NCI-H345 (cell line): ENCODE measurements around the gene ZNF500.
"Not testable (repeated sequence)": the region's sequence is repeated elsewhere in the genome, so short reads cannot be mapped to it uniquely, and the experiment has no call there.

ENCODE experiments used
- DNase-seq: peaks from one replicate; lab custom pipeline; 2025; lab: John Stamatoyannopoulos, UW

ZNF500 gene

DNA sequence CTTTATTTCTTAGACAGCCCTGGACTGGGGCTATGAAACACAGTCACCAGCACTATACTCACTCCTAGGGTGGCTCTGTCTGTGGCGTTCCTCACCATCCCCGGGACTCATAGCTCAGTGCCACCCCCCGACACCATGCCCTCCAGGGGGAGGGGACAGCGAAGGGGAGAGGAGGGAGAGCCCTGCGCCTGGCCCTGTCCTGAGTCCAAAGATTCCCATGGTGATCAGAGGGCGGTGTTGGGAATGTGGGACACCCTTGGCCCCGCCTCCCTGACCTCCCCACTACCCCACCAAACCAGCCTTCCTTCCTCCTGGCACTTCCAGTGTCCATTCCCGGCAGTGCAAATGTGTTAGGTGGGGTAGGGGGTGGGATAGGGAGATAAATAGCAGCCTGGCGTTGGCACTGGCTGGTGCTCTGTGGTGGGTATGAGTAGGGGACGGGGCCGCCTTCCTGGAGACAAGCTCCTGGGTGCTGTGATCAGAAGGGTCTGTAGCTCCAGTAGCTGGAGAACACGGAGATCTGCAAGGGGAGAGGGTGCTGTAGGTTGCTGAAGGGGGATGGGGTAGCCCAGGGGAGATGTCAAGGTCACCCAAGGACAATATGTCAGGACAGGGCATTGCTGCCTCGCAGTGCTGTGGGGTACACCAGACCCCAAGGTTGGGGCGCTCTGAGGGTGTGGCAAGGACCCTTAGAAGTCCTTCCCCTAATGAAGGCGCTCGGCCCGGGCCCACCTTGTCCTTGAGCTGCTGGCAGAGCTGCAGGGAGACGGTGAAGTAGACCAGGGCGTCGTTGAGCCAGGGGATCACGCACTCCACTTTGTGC, 30.2 kb upstream of the ZNF500 start:
- no peak for DNase-seq

DNA sequence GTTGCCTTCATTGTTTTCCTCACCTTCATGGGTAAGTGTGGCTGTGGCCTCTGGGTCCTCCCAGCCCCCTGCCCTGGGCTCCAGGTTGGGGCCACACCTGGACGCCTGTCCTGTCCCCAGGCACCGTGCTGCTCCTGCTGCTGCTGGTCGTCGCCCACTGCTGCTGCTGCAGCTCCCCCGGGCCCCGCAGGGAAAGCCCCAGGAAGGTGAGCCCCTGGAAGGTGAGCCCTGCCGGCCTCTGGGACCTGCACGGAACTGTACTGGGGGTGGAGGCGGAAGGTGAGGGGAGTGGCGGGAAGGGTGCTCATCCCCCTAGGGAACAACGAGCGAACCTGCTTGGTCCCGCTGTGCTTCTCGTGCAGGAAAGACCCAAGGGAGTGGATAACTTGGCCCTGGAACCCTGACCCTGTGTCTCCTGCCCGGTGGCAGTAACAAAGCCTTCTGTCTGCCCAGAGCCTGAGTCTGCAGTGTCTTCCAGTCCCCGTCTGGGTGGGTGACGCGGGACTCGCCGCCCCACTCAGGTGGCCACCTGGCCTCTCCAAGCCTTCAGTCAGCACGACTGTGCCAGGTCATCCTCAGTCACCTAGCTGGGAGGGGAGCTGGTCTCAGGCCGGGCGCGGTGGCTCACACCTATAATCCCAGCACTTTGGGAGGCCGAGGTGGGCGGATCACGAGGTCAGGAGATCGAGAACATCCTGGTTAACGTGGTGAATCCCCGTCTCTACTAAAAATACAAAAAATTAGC, 29.0 kb upstream of the ZNF500 start:
- no peak for DNase-seq

DNA sequence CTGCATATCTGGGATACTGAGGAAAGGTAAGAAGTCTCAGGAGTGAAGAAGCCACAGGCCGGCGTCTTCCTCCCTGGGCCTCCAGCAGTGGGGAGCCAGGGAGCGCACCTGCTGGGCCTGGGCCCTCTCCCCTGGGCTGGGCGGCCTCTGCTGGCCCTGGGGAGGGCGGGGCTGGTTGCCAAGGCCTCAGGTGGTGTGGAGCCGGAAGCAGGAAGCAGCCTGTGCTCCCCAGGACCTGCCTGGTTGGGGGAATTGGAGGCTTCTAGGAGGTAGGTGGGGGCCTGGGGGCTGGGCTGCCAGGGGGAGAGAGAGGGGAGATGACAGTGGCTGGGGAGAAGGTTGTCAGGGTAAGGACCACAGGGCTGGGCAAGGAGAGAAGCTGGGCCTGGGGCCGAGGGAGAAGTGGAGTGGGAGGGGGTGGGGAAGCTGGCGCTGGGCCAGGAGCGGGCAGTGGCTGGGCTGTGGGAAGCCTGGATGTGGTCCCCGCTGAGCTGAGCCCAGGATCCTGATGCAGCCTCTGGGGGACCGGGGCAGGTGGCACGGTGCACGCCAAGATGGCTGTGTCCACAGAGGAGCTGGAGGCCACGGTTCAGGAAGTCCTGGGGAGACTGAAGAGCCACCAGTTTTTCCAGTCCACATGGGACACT, 28.3 kb upstream of the ZNF500 start, which contains the start of gene SMIM22:
Gene SMIM22 (plus strand): TSS at position 189 of the 647 bp plus-strand sequence. CDS start 366 bp downstream, at position 555.
- DNase-seq: peak; percentile 85

DNA sequence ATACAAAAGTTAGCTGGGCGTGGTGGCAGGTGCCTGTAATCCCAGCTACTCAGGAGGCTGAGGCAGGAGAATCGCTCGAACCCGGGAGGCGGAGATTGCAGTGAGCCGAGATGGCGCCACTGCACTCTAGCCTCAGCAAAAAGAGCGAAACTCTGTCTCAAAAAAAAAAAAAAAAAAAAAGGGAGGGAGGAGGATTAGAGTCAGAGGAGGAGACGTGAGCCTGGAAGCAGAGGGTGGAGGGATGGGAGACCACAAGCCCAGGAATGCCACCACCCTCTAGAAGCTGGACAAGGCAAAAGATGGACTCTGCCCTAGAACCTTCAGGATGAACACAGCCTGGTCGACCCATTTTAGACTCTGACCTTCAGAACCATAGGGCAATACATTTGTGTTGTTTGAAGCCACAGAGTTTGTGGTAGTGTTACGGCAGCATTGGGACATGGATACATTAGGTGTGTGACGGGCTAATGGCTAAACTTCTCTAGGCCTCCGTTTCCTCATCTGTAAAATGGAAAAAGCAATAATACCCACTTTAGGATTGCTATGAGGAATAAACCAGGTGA, 26.1 kb upstream of the ZNF500 start:
- DNase-seq: no peak

- no peak for DNase-seq
These were observed 23.9 kb upstream of the ZNF500 start for GRCh38 chr16:4790871-4791270.

DNA sequence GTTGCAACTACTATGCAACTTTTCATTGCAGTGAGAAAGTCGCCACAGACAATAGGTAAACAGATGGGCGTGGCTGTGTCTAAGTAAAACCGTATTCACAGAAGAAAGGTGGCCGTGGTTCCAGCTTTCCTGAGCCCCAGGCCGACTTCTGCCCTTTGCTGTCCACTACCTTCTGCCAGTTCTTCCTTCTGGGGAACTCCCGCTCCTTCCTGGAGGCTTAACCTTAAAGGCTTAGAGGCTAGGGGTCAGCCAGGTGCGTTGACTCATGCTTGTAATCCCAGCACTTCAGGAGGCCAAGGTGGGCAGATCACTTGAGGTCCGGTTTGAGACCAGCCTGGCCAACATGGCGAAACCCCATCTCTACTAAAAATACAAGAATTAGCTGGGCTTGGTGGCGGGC, 23.3 kb upstream of the ZNF500 start:
- no peak for DNase-seq

GRCh38 chr16:4788910-4789309, 21.9 kb upstream of the ZNF500 start:
- no peak for DNase-seq

DNA sequence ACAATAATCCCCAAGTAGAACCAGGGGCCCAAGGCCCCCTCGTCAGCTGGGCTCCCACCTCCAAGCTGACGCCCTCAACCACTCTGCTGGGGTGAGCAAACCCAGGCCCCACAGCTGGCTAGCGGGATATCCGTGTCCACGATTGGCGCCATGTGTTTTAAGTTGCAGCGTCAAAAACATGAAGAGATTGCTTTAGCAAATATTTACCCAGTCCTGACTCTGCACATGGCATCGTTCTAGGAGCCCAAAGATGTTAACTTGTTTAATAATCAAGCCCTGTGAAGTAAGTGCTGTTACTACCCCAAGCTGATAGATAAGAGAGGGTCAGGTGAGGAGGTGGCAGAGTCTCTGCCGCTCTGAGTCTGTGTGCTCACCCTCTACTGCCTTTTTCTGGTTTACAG, 21.5 kb upstream of the ZNF500 start:
- DNase-seq: no peak

DNA sequence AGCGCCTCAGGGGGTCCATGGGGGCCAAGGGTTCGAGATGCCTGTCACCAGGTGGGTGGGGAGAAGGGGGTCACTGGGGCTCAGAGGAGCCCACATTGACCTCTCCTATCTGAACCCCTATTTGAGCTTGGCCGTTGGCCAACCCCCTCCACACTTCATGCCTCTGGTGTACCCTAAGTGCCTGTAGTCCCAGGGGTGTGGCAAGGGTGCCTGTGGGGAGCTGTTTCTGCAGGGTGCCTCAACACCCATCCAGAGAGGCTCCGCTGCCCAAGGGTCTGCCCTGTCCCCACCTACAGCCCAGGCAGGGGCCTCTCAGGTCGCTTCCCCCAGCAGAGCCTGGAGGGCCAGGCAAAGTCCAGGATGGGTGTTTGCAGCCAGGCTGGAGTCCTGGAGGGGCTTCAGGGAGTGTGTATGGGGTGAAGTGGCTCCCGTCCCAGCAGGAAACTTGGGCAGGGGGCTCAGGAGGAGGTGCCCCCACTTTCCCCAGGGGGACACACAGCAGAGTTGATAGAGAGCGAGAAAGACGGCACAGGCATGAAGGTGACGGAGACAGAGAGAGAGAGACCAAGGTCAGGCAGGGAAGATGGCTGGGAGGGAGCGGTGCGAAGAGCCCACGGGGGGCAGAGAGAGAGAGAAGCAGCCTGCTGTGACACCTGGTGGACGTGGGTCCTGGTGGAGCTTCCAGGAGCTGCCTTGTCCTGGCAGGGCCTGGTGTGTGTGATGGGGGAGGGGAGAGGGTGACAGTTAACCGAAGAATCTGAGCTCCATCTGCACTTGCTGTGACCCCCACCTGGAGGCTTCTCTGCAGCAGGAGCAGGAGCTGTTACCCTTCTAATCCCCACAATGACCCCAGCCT, 20.9 kb upstream of the ZNF500 start, which contains the start of gene SEPTIN12:
Gene SEPTIN12 (minus strand): TSS at position 719 of the 856 bp plus-strand sequence. CDS start 700 bp downstream, at position 19.
- DNase-seq: no peak

GRCh38 chr16:4787068-4787467, 20.1 kb upstream of the ZNF500 start:
- DNase-seq: no peak

DNA sequence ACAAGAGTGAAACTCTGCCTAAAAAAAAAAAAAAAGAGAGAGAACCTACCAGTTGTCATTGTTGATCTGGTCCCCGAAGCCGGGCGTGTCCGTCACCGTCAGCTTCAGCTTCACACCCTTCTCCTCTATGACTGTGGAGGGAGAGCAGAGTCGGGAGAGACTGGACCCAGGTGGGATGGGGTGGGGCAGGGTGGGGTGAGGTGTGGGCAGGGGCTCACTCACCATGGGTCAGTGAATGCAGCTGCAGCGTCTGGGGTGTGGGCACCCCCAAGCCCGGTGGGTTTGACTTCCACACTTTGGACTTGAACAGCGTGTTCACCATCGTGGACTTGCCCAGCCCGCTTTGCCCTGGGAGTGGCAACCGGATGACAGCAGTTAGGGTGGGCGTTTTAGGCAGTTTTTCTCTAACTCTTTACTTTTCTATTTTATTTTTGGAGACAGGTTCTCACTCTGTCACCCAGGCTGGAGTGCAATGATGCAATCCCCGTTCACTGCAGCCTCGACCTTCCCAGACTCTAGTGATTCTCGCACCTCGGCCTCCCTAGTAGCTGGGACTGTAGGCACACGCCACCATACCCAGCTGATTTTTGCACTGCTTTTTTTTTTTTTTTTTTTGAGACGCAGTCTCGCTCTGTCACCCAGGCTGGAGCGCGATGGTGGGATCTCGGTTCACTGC, 18.9 kb upstream of the ZNF500 start:
- no peak for DNase-seq

- DNase-seq: not testable (repeated sequence)
These were observed 17.6 kb upstream of the ZNF500 start for GRCh38 chr16:4784444-4784987.

DNA sequence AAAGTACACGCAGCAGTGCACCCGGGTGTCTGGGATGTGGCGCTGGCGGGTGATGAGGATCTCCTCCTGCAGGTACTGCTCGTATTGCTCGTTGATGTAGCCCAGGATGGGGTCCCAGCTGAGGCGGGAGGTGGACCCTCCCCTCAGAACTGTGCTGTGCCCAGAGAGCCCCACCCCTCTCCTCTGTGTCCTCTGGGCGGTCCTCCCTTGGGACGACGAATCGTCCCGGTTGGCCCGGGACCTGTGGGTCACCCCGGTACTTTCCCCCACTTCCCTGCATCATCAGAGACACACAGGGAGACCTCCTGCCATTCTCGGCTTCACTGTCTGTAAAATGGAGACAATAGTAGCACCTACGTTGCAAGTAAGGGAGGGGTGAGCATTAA, 17.0 kb upstream of the ZNF500 start:
- DNase-seq: no peak

- DNase-seq: no peak
These were observed 16.4 kb upstream of the ZNF500 start for GRCh38 chr16:4783251-4783950.

GRCh38 chr16:4780235-4780634, 13.3 kb upstream of the ZNF500 start:
- DNase-seq: no peak

DNA sequence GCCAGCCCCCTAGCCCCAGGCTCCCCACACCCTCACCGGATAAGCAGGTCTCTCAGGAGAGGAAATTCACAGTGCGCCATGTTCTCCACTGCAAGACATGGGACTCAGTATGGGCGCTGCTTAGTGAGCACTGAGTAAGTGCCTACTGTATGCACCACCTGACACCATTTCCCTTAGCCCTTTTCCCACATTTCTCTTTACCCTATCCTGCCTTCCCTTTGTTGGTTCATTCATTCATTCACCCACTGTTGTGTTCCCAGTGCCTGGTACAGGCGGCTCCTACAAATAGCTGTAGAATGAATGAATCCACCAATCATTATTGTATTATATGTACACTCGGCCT, 11.1 kb upstream of the ZNF500 start:
- DNase-seq: no peak

DNA sequence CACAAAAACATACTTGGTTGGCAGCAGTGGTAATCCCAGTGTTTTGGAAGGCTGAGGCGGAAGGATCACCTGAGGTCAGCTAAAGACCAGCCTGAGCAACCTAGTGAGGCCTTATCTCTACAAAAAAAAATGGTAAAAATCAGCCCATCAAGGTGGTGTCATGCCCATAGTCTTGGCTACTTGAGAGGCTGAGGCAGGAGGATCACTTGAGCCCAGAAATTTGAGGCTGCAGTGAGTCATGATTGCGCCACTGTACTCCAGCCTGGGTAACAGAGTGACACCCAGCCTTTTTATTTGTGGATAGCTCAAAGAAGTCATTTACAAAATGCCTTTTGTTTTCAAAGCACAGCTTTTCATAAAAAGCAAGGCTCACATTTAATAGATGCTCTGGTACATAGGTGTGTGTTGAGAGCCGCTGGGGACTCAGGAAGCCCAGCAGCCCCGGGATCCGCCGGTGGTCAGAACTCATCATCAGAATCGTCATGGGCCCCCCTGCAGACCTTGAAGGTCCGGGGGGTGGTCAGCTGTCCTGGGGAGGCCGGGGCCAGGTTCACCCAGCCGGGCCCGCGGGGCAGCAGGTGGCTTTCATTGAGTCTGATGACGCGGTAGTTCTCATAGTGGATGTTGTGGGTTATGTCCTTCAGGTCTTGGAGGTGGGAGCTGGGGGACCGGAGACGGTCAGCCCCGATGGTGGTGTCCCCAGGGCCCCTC, 10.5 kb upstream of the ZNF500 start:
- DNase-seq: no peak

DNA sequence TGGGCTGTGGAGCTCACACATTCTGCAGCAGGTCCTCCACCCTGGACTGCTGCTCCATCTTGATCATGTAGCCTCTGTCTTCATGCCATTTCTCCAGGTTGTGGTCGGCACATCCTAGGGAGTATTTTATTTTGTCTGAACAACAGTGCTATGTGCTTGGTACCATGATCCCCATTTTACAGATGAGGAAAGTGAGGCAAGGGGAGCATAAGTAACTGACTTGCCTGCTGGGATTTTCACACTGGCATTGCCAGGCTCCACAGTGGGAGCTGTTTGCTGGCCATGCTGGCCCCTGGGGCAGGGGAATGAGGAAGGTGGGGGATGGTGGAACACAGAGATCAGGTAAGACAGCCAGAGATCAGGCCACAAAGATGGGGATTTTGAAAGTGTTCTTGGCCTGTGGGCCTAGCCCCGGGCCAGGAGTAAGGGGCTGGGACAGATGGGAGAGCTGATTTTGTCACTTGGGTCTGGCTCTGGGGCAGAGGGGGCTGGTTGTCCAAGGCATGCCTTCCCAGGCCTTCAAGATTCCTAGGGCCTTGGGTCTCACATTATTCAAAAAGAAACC, 9.3 kb upstream of the ZNF500 start:
- DNase-seq: no peak

GRCh38 chr16:4775005-4775404, 8.0 kb upstream of the ZNF500 start:
- DNase-seq: no peak
